GM12892 (cell line): Measurements from ENCODE around the gene EVA1C.

ENCODE experiments used
- POLR2A ChIP-seq: IDR thresholded peaks from 2 replicates; pipeline ENCODE4 v1.6.1; 2011; ENCODE audit warnings: low read depth, low read length, control low read depth
- POLR2AphosphoS5 ChIP-seq: IDR thresholded peaks from 2 replicates; pipeline ENCODE4 v1.6.1; 2011; ENCODE audit warnings: low read depth, low read length, control low read depth
- TAF1 ChIP-seq: IDR thresholded peaks from 2 replicates; pipeline ENCODE4 v1.6.1; 2011; ENCODE audit warnings: low read depth, mild to moderate bottlenecking, control low read depth, low read length, borderline replicate concordance

- no peak for TF ChIP-seq POLR2A
- no peak for TF ChIP-seq POLR2AphosphoS5
- TF ChIP-seq TAF1, result no peak
These were observed 46.3 kb upstream of the EVA1C start for GRCh38 chr21:32366191-32366590.
